Activated T-cell treated with anti-CD3 and anti-CD28 coated beads for 4 hours (primary cell): ENCODE results near the gene CHRNB1.

Experiments used
- DNase-seq: peaks from one replicate; pipeline ENCODE4 v3.0.0-alpha.2; 2020

CHRNB1 gene

GRCh38 chr17:7486181-7486580 lies 41.3 kb downstream of the CHRNB1 start:
- no peak for DNase-seq

- DNase-seq = no peak
Observed at GRCh38 chr17:7490144-7490543, 45.3 kb downstream of the CHRNB1 start.

- DNase-seq = no peak
Observed at GRCh38 chr17:7491583-7491982, 46.7 kb downstream of the CHRNB1 start.

DNA sequence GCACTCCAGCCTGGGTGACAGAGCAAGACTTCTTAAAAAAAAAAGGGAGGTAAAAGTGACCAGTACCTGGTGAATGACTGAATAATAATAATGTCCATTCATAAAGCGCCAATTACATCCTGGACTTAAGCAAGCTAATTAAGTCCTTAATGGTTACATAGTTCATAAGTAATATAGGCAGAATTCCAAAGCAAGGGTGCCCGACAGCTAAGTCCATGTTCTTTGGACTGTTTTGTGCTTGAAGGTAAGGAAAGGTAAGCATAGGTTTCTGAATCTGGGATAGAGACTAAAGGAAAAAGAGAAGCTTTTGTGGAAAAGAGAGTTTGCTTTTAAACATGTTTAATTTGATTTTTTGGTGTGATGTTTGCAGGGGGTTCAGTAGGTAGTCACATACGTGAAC lies 49.1 kb downstream of the CHRNB1 start:
- no peak for DNase-seq

DNA sequence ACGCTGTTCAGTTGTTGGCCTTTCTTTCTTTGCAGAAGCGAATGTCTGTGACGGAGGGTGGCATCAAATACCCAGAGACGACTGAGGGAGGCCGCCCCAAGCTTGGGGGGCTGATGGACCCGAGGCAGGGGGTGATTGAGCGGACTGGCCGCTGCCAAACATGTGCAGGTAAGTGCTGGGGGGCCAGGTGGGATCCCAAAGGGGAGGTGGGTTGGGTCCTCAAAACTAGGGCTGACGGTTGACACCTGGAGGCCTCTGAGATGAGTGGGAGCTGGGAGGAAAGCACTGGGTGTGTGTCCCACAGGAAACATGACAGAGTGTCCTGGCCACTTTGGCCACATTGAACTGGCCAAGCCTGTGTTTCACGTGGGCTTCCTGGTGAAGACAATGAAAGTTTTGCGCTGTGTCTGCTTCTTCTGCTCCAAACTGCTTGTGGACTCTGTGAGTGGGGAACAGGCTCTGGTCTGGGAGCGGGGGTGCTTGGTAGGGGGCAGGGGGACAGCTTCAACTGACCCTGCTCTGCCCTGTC lies 51.1 kb downstream of the CHRNB1 start:
- no peak for DNase-seq

GRCh38 chr17:7496470-7497183 lies 51.8 kb downstream of the CHRNB1 start:
- DNase-seq = no peak

DNA sequence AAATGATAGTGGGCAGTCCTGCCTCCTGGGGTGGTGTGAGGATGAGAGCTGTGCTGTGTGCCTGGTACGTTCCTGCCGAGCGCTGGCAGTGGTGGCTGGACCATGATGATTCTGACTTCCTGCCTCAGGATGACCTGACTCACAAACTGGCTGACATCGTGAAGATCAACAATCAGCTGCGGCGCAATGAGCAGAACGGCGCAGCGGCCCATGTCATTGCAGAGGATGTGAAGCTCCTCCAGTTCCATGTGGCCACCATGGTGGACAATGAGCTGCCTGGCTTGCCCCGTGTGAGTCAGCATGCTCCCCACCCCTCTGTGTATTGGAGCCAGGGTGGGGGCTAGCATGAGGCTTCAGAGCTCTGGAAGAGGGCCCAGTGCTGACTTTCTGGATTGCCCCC lies 52.4 kb downstream of the CHRNB1 start:
- no peak for DNase-seq

- no peak for DNase-seq
Observed at GRCh38 chr17:7497636-7498035, 52.8 kb downstream of the CHRNB1 start.

- no peak for DNase-seq
Observed at GRCh38 chr17:7499161-7499560, 54.3 kb downstream of the CHRNB1 start.

DNA sequence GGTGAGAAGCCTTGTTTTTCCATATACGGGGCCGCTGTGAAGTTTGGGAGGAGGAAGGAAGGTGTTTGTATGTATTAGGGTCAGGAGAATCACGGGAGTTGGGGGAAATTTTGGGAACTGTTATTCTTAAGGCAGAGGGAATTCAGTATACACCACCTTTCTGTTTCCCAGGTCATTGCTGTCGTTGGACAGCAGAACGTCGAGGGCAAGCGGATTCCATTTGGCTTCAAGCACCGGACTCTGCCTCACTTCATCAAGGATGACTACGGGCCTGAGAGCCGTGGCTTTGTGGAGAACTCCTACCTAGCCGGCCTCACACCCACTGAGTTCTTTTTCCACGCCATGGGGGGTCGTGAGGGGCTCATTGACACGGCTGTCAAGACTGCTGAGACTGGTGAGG lies 56.9 kb downstream of the CHRNB1 start:
- DNase-seq = no peak

GRCh38 chr17:7502171-7502847 lies 57.4 kb downstream of the CHRNB1 start:
- DNase-seq = no peak

- DNase-seq = no peak
Observed at GRCh38 chr17:7502987-7503386, 58.1 kb downstream of the CHRNB1 start.

DNA sequence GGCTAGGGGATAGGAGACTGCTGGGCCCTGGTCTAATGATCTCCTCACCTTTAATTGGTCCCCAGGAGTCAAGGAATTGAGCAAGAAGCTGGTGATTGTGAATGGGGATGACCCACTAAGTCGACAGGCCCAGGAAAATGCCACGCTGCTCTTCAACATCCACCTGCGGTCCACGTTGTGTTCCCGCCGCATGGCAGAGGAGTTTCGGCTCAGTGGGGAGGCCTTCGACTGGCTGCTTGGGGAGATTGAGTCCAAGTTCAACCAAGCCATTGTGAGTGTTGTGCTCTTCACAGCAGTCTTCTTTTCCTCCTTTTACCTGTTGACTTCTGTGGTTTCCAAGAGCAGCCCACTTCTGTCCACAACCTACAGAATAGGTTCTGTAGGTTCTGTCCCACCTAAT lies 58.7 kb downstream of the CHRNB1 start:
- no peak for DNase-seq
